ENCODE data around the gene FMN1.

The FMN1 gene

DNA sequence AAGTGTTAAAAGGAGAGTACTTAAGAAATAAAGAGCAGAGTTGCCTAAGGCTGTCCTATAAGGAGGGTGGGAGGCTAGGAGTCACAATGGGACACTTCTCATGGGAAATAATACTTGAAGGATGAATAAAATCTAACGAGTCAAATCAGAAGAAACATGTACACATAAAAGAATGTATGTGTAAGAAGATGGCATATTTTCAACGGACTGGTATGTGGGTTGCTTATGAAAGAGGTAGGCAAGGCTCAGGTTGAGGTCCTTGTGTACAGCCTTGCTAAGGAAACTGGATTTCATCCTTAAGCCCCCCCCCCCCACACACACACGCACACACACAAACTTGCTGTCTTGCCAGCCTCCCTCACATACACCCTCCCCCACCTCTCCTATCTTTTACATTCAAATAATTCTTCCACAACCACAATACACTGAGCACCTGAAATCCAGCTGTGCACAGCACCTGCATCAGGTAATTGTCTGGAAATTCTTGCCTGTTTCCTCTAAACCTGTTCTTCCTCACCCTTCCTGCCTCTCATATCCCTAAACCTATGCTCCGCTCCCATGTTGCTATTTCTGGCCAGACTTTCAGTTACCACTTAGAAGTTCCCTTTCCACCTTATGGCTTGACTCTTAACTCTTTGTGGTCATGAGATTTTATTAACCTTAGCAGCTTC is 79.2 kb downstream of the FMN1 start:
- DNase-seq = no peak

GRCh38 chr15:33114374-33114717 is 80.2 kb downstream of the FMN1 start:
- DNase-seq = no peak

GRCh38 chr15:33113666-33114373 is 80.7 kb downstream of the FMN1 start:
- no peak for DNase-seq

DNA sequence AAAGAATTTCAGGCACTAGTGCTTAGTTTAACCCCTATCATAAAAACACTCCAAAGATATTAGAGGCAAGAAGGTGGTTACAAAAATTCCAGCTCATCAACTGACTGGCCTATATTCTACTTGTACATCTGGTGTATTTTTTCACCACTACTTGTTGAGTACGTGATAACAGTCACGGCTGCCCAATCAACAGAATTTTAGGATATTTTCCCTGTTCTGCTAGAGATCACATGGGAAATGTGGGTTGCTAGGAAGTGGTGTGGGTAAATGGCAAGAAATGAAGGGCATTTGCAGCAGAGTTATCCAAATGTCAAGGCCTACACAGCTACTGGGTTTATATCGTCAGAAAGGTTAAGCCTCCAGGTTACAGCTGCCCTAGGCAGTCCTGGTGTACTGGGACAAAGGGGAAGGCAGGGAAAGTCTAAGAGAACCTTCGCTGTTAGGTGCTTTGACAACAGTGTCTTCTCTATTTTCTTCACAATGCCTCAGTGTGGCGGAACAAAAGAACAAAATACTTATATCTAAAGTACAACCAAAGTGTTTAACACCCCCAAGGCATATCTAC is 81.9 kb downstream of the FMN1 start:
- DNase-seq = no peak

DNA sequence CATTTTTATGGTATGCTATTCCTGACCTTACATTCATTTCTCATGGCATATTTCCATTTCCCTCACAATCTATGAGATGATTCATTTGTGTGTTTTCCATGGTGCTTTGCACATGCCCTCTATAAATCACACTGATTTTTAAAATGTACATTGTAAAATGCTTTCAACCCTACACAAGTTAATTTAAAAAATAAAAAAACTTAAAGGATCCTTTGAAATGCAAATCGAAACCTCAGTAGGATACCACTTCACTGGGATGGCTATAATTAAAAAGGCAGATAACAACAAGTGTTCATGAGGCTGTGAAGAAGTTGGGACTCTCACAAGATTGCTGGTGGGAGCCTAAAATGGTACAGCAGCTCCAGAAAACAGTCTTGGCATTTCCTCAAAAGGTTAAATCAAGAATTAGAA is 83.5 kb downstream of the FMN1 start:
- DNase-seq = no peak

DNA sequence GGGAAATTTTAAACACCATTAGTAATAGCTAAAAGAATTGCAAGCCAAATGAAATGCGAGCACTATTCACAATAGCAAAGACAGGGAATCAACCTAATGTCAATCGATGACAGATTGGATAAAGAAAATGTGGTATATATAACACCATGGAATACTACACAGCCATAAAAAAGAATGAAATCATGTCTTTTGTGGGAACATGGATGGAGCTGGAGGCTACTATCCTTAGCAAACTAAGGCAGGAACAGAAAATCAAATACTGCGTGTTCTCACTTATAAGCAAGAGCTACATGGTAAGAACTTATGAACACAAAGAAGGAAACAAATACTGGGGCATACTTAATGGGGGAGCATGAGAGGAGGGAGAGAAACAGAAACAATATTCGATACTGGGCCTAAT is 85.2 kb downstream of the FMN1 start:
- no peak for DNase-seq

GRCh38 chr15:33108518-33108917 is 86.0 kb downstream of the FMN1 start:
- DNase-seq = no peak

- no peak for DNase-seq
These were observed 86.6 kb downstream of the FMN1 start for GRCh38 chr15:33107950-33108349.

GRCh38 chr15:33104212-33104611 is 90.3 kb downstream of the FMN1 start:
- DNase-seq = no peak

GRCh38 chr15:33101036-33101435 is 93.5 kb downstream of the FMN1 start:
- DNase-seq = no peak

- DNase-seq = no peak
These were observed 94.2 kb downstream of the FMN1 start for GRCh38 chr15:33100314-33100713.

- DNase-seq = peak; percentile 50
These were observed 94.8 kb downstream of the FMN1 start for GRCh38 chr15:33099739-33100138.

GRCh38 chr15:33099213-33099612 is 95.3 kb downstream of the FMN1 start:
- DNase-seq = no peak

GRCh38 chr15:33098094-33099058 is 96.1 kb downstream of the FMN1 start:
- no peak for DNase-seq

- no peak for DNase-seq
These were observed 98.4 kb downstream of the FMN1 start for GRCh38 chr15:33096134-33096533.

GRCh38 chr15:33095641-33096040 is 98.9 kb downstream of the FMN1 start:
- no peak for DNase-seq

- no peak for DNase-seq
These were observed 100.2 kb downstream of the FMN1 start for GRCh38 chr15:33094336-33094735.

GRCh38 chr15:33093222-33093621 is 101.3 kb downstream of the FMN1 start:
- no peak for DNase-seq

DNA sequence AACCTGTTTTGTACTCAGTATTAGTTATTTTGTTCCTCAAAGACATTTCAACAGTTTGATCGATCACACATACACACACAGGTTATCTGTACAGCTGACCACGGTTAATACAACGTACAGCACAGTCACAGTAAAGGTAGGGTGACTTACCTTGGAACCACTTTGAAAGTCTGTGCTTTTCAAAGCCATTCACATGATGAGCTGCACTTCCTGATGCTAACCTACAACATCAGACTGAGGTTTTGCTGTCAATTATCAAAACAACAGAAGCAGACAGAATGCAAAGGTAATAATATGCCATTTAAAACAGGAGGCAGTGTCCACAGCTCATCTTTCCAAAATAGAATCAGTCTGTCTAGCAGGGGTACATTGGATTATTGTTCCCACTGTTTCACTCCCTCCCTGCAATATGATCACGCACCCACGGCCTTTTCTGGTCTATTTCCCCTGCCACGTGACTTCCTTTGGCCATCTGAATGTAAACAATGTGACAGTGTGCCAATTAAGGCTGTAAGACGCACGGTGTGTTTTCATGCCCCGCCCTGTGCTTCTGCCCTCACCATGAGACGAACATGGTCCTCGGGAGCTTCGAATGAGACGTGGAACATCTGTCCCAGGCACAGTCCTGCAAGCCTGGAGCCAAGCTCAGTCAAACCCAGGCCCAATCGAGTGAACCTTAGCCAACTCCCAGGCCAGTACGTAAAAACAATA is 102.4 kb downstream of the FMN1 start:
- DNase-seq = no peak

DNA sequence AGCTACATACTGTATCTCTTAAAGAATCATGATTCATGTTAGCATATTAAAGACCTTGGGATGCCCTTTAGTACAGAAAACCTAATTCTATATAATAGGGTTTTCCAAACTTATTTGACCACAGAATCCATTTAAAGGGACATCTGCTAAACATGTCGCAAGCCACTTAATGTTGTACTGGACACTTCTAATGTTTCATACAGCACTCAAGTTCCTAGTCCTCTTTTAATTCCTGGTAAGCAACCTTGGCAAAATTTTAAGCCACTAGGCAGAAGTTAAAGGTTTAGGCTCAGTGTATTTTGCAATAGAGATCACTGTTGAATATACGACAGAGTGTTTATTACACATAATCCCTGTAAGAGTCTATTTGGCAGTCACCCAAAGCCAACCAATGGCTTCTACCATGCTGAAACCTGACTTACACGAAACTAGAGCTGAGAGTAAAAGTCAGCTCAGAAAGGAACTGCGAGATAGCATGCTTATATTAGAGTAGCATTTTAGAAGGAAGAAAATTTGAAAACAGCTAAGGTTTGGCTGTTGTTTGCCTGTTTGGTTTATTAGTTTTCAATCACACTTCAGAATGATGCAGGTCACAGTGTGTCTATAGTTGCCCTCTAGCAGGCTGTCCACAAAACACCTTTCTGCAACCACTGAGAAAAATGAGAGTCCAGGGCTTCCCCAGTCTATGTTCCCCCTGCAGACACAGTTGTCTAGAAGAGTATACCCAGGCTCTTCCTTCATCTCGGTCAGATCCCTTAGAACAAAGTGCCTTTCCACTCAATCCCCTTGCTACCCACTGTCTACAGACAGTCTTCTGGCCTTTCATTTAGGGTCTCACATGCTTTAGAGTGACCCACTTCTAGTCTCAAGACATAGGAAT is 104.4 kb downstream of the FMN1 start:
- no peak for DNase-seq

DNA sequence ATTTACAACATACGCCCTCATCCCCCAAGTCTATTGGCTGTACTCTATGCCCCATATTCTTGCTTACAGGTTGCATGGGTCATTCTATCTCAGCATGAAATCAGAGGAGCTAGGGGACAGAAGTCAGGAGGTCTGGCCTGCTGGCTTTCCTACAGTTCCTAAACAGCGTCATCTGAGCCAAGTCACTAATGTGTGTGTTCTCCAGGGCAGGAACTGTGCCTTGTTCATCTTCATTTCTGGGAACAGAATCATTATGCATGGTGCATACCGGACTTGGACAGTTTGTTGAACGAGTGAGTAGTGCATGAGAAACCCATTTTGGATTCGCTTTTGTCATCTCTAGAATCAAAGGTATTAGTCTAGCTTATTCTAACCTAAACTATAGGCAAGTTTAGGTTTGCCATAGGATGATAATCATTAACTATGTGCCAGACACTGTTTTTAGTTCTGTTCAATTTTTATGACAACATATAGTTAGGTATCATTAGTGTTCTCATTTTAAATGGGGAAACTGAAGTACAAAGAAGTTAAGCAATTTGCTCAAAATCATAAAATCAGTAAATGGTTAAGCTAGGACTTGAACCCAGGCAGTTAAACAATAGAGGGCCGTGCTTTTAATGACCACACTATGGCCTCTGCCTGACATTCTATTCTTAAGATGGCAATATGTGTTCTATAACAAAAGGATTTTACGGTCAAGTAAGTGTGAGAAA is 105.2 kb downstream of the FMN1 start:
- no peak for DNase-seq

Measured in right hindlimb (tissue), 1 donor.